HG02885 (cell line): Measurements from ENCODE around the gene TRIM9.
A peak's percentile ranks its signal among the peaks of the same experiment; 100 is the strongest.
"Not testable (repeated sequence)": the region's sequence is repeated elsewhere in the genome, so short reads cannot be mapped to it uniquely, and the experiment has no call there.

Experiments used
- ATAC-seq: cut with Tn5 transposase; IDR thresholded peaks from one replicate; pipeline ENCODE4 v1.9.1; 2021; ENCODE audit warnings: mild to moderate bottlenecking; ENCODE audit not compliant: unreplicated experiment, poor library complexity

Gene TRIM9

GRCh38 chr14:50943943-50944646 is 150.8 kb downstream of the TRIM9 start, which contains the start of gene PYGL:
PYGL (minus strand) TSS chr14:50944483; CDS start chr14:50944403, 80 bp downstream.
- peak; percentile 75 for ATAC-seq

GRCh38 chr14:50943261-50943942 is 151.5 kb downstream of the TRIM9 start:
- ATAC-seq, result no peak

- not testable (repeated sequence) for ATAC-seq
Observed at GRCh38 chr14:50941638-50942037, 153.3 kb downstream of the TRIM9 start.

- ATAC-seq, result no peak
Observed at GRCh38 chr14:50941151-50941550, 153.8 kb downstream of the TRIM9 start.

- ATAC-seq, result no peak
Observed at GRCh38 chr14:50937800-50938199, 157.1 kb downstream of the TRIM9 start.

- no peak for ATAC-seq
Observed at GRCh38 chr14:50937325-50937724, 157.6 kb downstream of the TRIM9 start.

- no peak for ATAC-seq
Observed at GRCh38 chr14:50936882-50937281, 158.0 kb downstream of the TRIM9 start.

GRCh38 chr14:50936016-50936340 is 158.9 kb downstream of the TRIM9 start:
- no peak for ATAC-seq

GRCh38 chr14:50935126-50936015 is 159.5 kb downstream of the TRIM9 start:
- no peak for ATAC-seq

- no peak for ATAC-seq
Observed at GRCh38 chr14:50932592-50933495, 162.1 kb downstream of the TRIM9 start.

- no peak for ATAC-seq
Observed at GRCh38 chr14:50932156-50932555, 162.7 kb downstream of the TRIM9 start.

- no peak for ATAC-seq
Observed at GRCh38 chr14:50931559-50931958, 163.3 kb downstream of the TRIM9 start.

- ATAC-seq, result no peak
Observed at GRCh38 chr14:50929506-50929905, 165.4 kb downstream of the TRIM9 start.

- ATAC-seq, result peak; percentile 97
Observed at GRCh38 chr14:50928002-50928635, 166.8 kb downstream of the TRIM9 start.

- no peak for ATAC-seq
Observed at GRCh38 chr14:50926851-50927386, 168.0 kb downstream of the TRIM9 start.
